Endothelial cell of umbilical vein (primary cell): ENCODE results near the gene ROPN1L. TPM values are rescaled to one million over a fixed set of nuclear protein-coding genes. Genes with fewer than 3 reads are reported as not detected.

Source experiments
- BruUV-seq: library from RNA; stranded (reverse); fragments of 400-500 nt; replicated peaks from 2 replicates; lab custom pipeline; 2021; lab: Mats Ljungman, UMichigan
- CTCF ChIA-PET: fragments of 300-600, 350-600 bp; sonication (Branson Sonifier 250); formaldehyde crosslinking; loops from one replicate; lab custom pipeline; 2021; ENCODE audit warnings: antibody characterized with exemption, inconsistent platforms; lab: Charles Lee
- POLR2A ChIA-PET: fragments of 300-600, 350-600 bp; sonication (Branson Sonifier 250); formaldehyde crosslinking; loops from one replicate; lab custom pipeline; 2021; ENCODE audit warnings: antibody characterized with exemption, inconsistent platforms; lab: Charles Lee
- DNase-seq: peaks from one replicate; pipeline ENCODE4 v3.0.0-alpha.2; 2011; ENCODE audit warnings: low read depth, low spot score
- FAIRE-seq: peaks from 2 replicates; lab custom pipeline; 2011; peaks lifted over from hg19 to GRCh38; lab: Jason Lieb, UNC
- H2AFZ ChIP-seq: 2 replicates; pipeline ENCODE4 v1.6.0; 2012; ENCODE audit warnings: low read depth, low read length, control low read depth, inconsistent platforms
- H3K27ac ChIP-seq: 2 replicates; pipeline ENCODE4 v1.5.1; 2011; ENCODE audit warnings: low read depth, mild to moderate bottlenecking, control low read depth, low read length, moderate library complexity; ENCODE audit not compliant: insufficient read depth
- H3K27me3 ChIP-seq, 2 experiments: 2 replicates each; pipeline versions ENCODE4 v1.6.0 to v1.6.1; 2011; ENCODE audit warnings: low read length in 2 of 2, mixed read lengths in 1 of 2; ENCODE audit not compliant: control insufficient read depth in 2 of 2, insufficient read depth in 2 of 2
- H3K36me3 ChIP-seq, 2 experiments: 2 replicates in 1 of 2; 3 replicates in 1 of 2; pipeline ENCODE4 v1.5.1; 2011; ENCODE audit warnings: low read length in 2 of 2, mild to moderate bottlenecking in 1 of 2, moderate library complexity in 1 of 2; ENCODE audit not compliant: control insufficient read depth in 2 of 2, insufficient read depth in 2 of 2; ENCODE audit errors: extremely low read depth in 1 of 2
- H3K4me1 ChIP-seq: 3 replicates; pipeline ENCODE4 v1.5.1; 2011; ENCODE audit warnings: mild to moderate bottlenecking, low read length; ENCODE audit not compliant: control insufficient read depth, insufficient read depth; ENCODE audit errors: extremely low read depth
- H3K4me2 ChIP-seq: 2 replicates; pipeline ENCODE4 v1.6.1; 2011; ENCODE audit warnings: low read length, control low read depth, mixed read lengths; ENCODE audit not compliant: insufficient read depth
- H3K4me3 ChIP-seq, 3 experiments: fragments of 200-600 bp in 1 of 3; sonication (generic), shearing (Covaris generic) in 1 of 3; replicated peaks in 1 of 3; 2 replicates each; pipeline ENCODE4 v1.5.1; 2011 to 2016; ENCODE audit warnings: control low read depth in 3 of 3, low read length in 3 of 3, mild to moderate bottlenecking in 2 of 3, inconsistent platforms in 1 of 3, low read depth in 1 of 3, moderate library complexity in 1 of 3; ENCODE audit not compliant: insufficient read depth in 1 of 3
- H3K79me2 ChIP-seq: 2 replicates; pipeline ENCODE4 v1.6.0; 2012; ENCODE audit warnings: low read length, inconsistent platforms; ENCODE audit not compliant: control insufficient read depth, insufficient read depth
- H3K9ac ChIP-seq: replicated peaks from 2 replicates; pipeline ENCODE3; 2011; ENCODE audit warnings: low read length, control low read depth; ENCODE audit not compliant: insufficient read depth; ENCODE audit errors: extremely low read depth
- H3K9me1 ChIP-seq: replicated peaks from 3 replicates; pipeline ENCODE4 v1.6.0; 2011; ENCODE audit warnings: mild to moderate bottlenecking, low read length; ENCODE audit not compliant: control insufficient read depth, insufficient read depth; ENCODE audit errors: extremely low read depth
- H3K9me3 ChIP-seq: replicated peaks from 2 replicates; pipeline ENCODE4 v1.5.1; 2012; ENCODE audit warnings: low read length, inconsistent platforms; ENCODE audit not compliant: control insufficient read depth, insufficient read depth
- H4K20me1 ChIP-seq: replicated peaks from 2 replicates; pipeline ENCODE3; 2011; ENCODE audit warnings: mild to moderate bottlenecking, low read length; ENCODE audit not compliant: control insufficient read depth, insufficient read depth; ENCODE audit errors: extremely low read depth
- EZH2 ChIP-seq: IDR thresholded peaks from 2 replicates; pipeline ENCODE4 v1.6.1; 2012; ENCODE audit warnings: borderline replicate concordance, low read depth, mild to moderate bottlenecking, moderate library complexity, low read length, inconsistent platforms; ENCODE audit not compliant: severe bottlenecking
- FOS ChIP-seq: IDR thresholded peaks from 2 replicates; pipeline ENCODE4 v1.6.1; 2011; ENCODE audit warnings: mild to moderate bottlenecking, low read length, moderate library complexity, borderline replicate concordance; ENCODE audit not compliant: insufficient read depth
- GATA2 ChIP-seq: IDR thresholded peaks from 2 replicates; pipeline ENCODE4 v1.7.0; 2011; ENCODE audit warnings: low read depth, mild to moderate bottlenecking, moderate library complexity, mixed read lengths, low read length; ENCODE audit not compliant: insufficient read length, insufficient read depth
- JUN ChIP-seq: IDR thresholded peaks from 2 replicates; pipeline ENCODE4 v1.6.1; 2011; ENCODE audit warnings: borderline replicate concordance, low read depth; ENCODE audit not compliant: insufficient read length, insufficient read depth
- MYC ChIP-seq: IDR thresholded peaks from one replicate; pipeline ENCODE4 v1.6.1; 2011; ENCODE audit warnings: mild to moderate bottlenecking, low read depth, low read length
- POLR2A ChIP-seq: IDR thresholded peaks from 2 replicates; pipeline ENCODE4 v1.6.1; 2012; ENCODE audit warnings: low read depth, mild to moderate bottlenecking, control low read depth, low read length
- POLR2AphosphoS5 ChIP-seq: IDR thresholded peaks from 2 replicates; pipeline ENCODE4 v1.6.1; 2012; ENCODE audit warnings: low read depth, mild to moderate bottlenecking, control low read depth, low read length, moderate library complexity; ENCODE audit not compliant: insufficient read depth
- dilution Hi-C: fragments of 300-500 bp; cut with MboI; formaldehyde crosslinking; loops from one replicate; pipeline ENCODE4 v1.15.0; 2019; ENCODE audit warnings: low sequenced_read_pairs; ENCODE audit not compliant: extremely low pct_ligation_motif_present
- intact Hi-C: fragments of 100-400 bp; cut with micrococcal nuclease; formaldehyde crosslinking; loops from one replicate; pipeline ENCODE4 v1.10.0; 2022
- polyA plus RNA-seq, 4 experiments: library from polyadenylated mRNA; depleted of rRNA in 3 of 4; stranded (reverse) in 3 of 4; unstranded in 1 of 4; fragments of >200 nt; gene quantifications; 2 replicates each; pipeline versions ENCODE4 v1.2.1 to v1.2.3, GENCODE V29; 2011 to 2012; ENCODE audit warnings: missing spikeins in 1 of 4
- total RNA-seq: library from RNA; stranded (reverse); gene quantifications from 2 replicates; pipeline ENCODE4 v1.2.3, GENCODE V29; 2021
- TF ChIP-seq, protein P1 (sequence below): IDR thresholded peaks from 2 replicates; pipeline ENCODE4 v1.6.1; 2011; ENCODE audit not compliant: insufficient read depth, insufficient read length
- TF ChIP-seq, protein P2 (sequence below), 2 donors: IDR thresholded peaks; 1 replicate in 1 of 2; 2 replicates in 1 of 2; pipeline ENCODE4 v1.5.1; 2011; ENCODE audit warnings: low read length in 2 of 2, mild to moderate bottlenecking in 2 of 2, moderate library complexity in 2 of 2, control low read depth in 1 of 2, inconsistent platforms in 1 of 2, low read depth in 1 of 2; ENCODE audit not compliant: insufficient read depth in 1 of 2; ENCODE audit errors: extremely low read depth in 1 of 2

Gene ROPN1L
- total and polyA plus RNA-seq, 2 donors (not counting 3 experiments of a cell fraction or from before 2014, with no cell fraction given): 0.30 to 0.60 TPM

DNA sequence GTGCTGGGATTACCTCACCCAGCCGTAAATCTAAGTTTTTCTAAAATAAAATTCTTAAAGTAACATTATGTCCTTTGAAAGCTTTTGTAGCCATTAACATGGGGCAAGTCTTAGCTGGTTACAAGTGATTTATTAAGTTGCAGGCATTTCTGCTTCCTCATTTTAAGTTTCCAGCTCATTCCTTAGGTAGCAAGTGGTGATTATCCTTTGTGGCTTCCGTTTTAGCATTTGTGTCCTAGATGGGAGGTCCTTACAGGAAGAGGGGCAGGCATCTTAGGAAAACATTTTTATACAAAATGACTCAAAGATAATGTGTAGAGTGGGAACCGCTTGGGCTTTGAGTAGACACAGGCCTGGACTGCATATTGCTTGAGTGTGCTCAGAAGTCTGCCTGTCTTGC is 35.0 kb upstream of the ROPN1L start:
- no peak overlapping the region for H3K4me2 ChIP-seq
- no peaks in the 10 kb centered on the region for H4K20me1 ChIP-seq
- H3K9me3 ChIP-seq: no peaks in the 10 kb centered on the region
- TF ChIP-seq, protein P1, sequence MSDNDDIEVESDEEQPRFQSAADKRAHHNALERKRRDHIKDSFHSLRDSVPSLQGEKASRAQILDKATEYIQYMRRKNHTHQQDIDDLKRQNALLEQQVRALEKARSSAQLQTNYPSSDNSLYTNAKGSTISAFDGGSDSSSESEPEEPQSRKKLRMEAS: no peak
- TF ChIP-seq POLR2A: no peak
- TF ChIP-seq GATA2: no peak
- no peak for TF ChIP-seq FOS
- no peak for TF ChIP-seq EZH2
- no peak for TF ChIP-seq JUN
- TF ChIP-seq MYC: no peak
- no peak for TF ChIP-seq POLR2AphosphoS5
- TF ChIP-seq, protein P2, sequence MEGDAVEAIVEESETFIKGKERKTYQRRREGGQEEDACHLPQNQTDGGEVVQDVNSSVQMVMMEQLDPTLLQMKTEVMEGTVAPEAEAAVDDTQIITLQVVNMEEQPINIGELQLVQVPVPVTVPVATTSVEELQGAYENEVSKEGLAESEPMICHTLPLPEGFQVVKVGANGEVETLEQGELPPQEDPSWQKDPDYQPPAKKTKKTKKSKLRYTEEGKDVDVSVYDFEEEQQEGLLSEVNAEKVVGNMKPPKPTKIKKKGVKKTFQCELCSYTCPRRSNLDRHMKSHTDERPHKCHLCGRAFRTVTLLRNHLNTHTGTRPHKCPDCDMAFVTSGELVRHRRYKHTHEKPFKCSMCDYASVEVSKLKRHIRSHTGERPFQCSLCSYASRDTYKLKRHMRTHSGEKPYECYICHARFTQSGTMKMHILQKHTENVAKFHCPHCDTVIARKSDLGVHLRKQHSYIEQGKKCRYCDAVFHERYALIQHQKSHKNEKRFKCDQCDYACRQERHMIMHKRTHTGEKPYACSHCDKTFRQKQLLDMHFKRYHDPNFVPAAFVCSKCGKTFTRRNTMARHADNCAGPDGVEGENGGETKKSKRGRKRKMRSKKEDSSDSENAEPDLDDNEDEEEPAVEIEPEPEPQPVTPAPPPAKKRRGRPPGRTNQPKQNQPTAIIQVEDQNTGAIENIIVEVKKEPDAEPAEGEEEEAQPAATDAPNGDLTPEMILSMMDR (IDR thresholded peaks at IDR 0.05; ENCODE audit: extremely low read depth in 1 of 2, insufficient read depth in 1 of 2, low read depth in 1 of 2, low read length in 2 of 2): no peak
- BruUV-seq: no TSS peak
- H3K27ac ChIP-seq: no peak overlapping the region
- H2AFZ ChIP-seq: no peak overlapping the region
- FAIRE-seq (no peak), DNase-seq (no peak)
- intact Hi-C loops (no loop called here), dilution Hi-C loops (loop anchor here (25.0 kb wide), 1 partner anchor 144 kb away; the partner anchor contains the start of gene CCT5)
- POLR2A ChIA-PET: no interaction called here
- H3K9me1 ChIP-seq: no peaks in the 10 kb centered on the region
- CTCF ChIA-PET: no interaction called here
- no peak overlapping the region for H3K4me3 ChIP-seq
- no peaks in the 10 kb centered on the region for H3K27me3 ChIP-seq
- peaks cover 21% of the 10 kb centered on the region in 2 experiments for H3K36me3 ChIP-seq
- H3K79me2 ChIP-seq: no peaks in the 10 kb centered on the region
- H3K9ac ChIP-seq: no peak overlapping the region
- H3K4me1 ChIP-seq: no peaks in the 10 kb centered on the region
